GM23338 (cell line): ENCODE data around the gene SPZ1. TPM values are rescaled to one million over a fixed set of nuclear protein-coding genes. Genes with fewer than 3 reads are reported as not detected.

ENCODE experiments used
- ATAC-seq: fragments of 200-7000 bp; cut with Tn5 transposase; 3 replicates; pipeline ENCODE4 v1.9.1; 2020
- DNase-seq: peaks from one replicate; pipeline ENCODE4 v3.0.0-alpha.2; 2015; ENCODE audit warnings: low spot score
- H2AFZ ChIP-seq: fragments of 200-600 bp; sonication (generic); 2 replicates; pipeline ENCODE4 v1.8.0; 2016; ENCODE audit warnings: antibody characterized with exemption, mild to moderate bottlenecking, moderate library complexity
- H3F3A ChIP-seq: fragments of 200-600 bp; sonication (generic); replicated peaks from 2 replicates; pipeline ENCODE4 v1.8.0; 2017; ENCODE audit warnings: antibody characterized with exemption, mixed run types, low read depth
- H3K27ac ChIP-seq: fragments of 200-600 bp; sonication (generic); 2 replicates; pipeline ENCODE4 v1.6.1; 2016; ENCODE audit warnings: low read depth
- H3K27me3 ChIP-seq: fragments of 200-600 bp; sonication (generic); 2 replicates; pipeline ENCODE4 v1.8.0; 2016; ENCODE audit warnings: mild to moderate bottlenecking, mixed run types, moderate library complexity; ENCODE audit not compliant: insufficient read depth
- H3K36me3 ChIP-seq: fragments of 200-600 bp; sonication (generic); 2 replicates; pipeline ENCODE4 v1.8.0; 2016; ENCODE audit warnings: mild to moderate bottlenecking; ENCODE audit not compliant: insufficient read depth
- H3K4me1 ChIP-seq: fragments of 200-600 bp; sonication (generic); 2 replicates; pipeline ENCODE4 v1.8.0; 2016; ENCODE audit warnings: mild to moderate bottlenecking, moderate library complexity; ENCODE audit not compliant: insufficient read depth
- H3K4me2 ChIP-seq: fragments of 200-600 bp; sonication (generic); 2 replicates; pipeline ENCODE4 v1.7.1; 2017; ENCODE audit warnings: mixed run types
- H3K4me3 ChIP-seq: fragments of 200-600 bp; sonication (generic); 2 replicates; pipeline ENCODE4 v1.6.1; 2016; ENCODE audit warnings: mixed run types
- H3K79me2 ChIP-seq: fragments of 200-600 bp; sonication (generic); replicated peaks from 2 replicates; pipeline ENCODE4 v1.8.0; 2017; ENCODE audit warnings: mild to moderate bottlenecking; ENCODE audit not compliant: insufficient read depth
- H3K9me2 ChIP-seq: fragments of 200-600 bp; sonication (generic); 2 replicates; pipeline ENCODE4 v1.8.0; 2017; ENCODE audit not compliant: insufficient read depth
- H4K20me1 ChIP-seq: fragments of 200-600 bp; sonication (generic); replicated peaks from 2 replicates; pipeline ENCODE4 v1.8.0; 2017; ENCODE audit warnings: mild to moderate bottlenecking; ENCODE audit not compliant: insufficient read depth
- H3K27ac Mint-ChIP-seq: 2 replicates; pipeline ENCODE4 v1.8.0; 2020; ENCODE audit warnings: inconsistent platforms, mild to moderate bottlenecking, moderate library complexity, mixed read lengths
- H3K27me3 Mint-ChIP-seq: 3 replicates; pipeline ENCODE4 v1.8.0; 2022; ENCODE audit warnings: low read depth, mild to moderate bottlenecking, moderate library complexity, mixed read lengths, inconsistent platforms; ENCODE audit not compliant: insufficient read depth, poor library complexity
- H3K36me3 Mint-ChIP-seq: 3 replicates; pipeline ENCODE4 v1.8.0; 2021; ENCODE audit warnings: low read depth, mild to moderate bottlenecking, inconsistent platforms, moderate library complexity, mixed read lengths
- H3K4me1 Mint-ChIP-seq: 3 replicates; pipeline ENCODE4 v1.8.0; 2020; ENCODE audit warnings: mild to moderate bottlenecking, inconsistent platforms, mixed read lengths
- H3K4me3 Mint-ChIP-seq: 3 replicates; pipeline ENCODE4 v1.8.0; 2021; ENCODE audit warnings: moderate library complexity, mild to moderate bottlenecking, inconsistent platforms, mixed read lengths
- H3K9me3 Mint-ChIP-seq: 3 replicates; pipeline ENCODE4 v1.8.0; 2020; ENCODE audit warnings: moderate library complexity, mild to moderate bottlenecking, inconsistent platforms, mixed read lengths
- CREB1 ChIP-seq: fragments of 250-450 bp; sonication (Bioruptor Pico); IDR thresholded peaks from 2 replicates; pipeline ENCODE4 v1.5.0; 2020; ENCODE audit warnings: low read depth, mild to moderate bottlenecking, moderate library complexity
- ETS1 ChIP-seq: IDR thresholded peaks from 2 replicates; pipeline ENCODE4 v1.6.1; 2016; ENCODE audit warnings: antibody characterized with exemption
- EZH2 ChIP-seq: fragments of 200-600 bp; sonication (generic); IDR thresholded peaks from one replicate; pipeline ENCODE4 v1.8.0; 2017; ENCODE audit warnings: antibody characterized with exemption, mild to moderate bottlenecking, low read depth; ENCODE audit not compliant: unreplicated experiment
- EZH2phosphoT487 ChIP-seq: fragments of 200-600 bp; sonication (generic); IDR thresholded peaks from one replicate; pipeline ENCODE4 v1.8.1; 2018; ENCODE audit warnings: antibody characterized with exemption; ENCODE audit not compliant: unreplicated experiment
- JUNB ChIP-seq: IDR thresholded peaks from one replicate; pipeline ENCODE4 v1.6.1; 2016; ENCODE audit warnings: antibody characterized with exemption; ENCODE audit not compliant: unreplicated experiment
- NANOG ChIP-seq: IDR thresholded peaks from 2 replicates; pipeline ENCODE4 v1.6.1; 2016; ENCODE audit warnings: antibody characterized with exemption, borderline replicate concordance
- POLR2AphosphoS5 ChIP-seq: IDR thresholded peaks from 2 replicates; pipeline ENCODE4 v1.6.1; 2016; ENCODE audit warnings: antibody characterized with exemption, low read depth
- STAT1 ChIP-seq: IDR thresholded peaks from one replicate; pipeline ENCODE4 v1.6.1; 2016; ENCODE audit warnings: antibody characterized with exemption; ENCODE audit not compliant: unreplicated experiment
- ZNF114 ChIP-seq: fragments of 250-450 bp; sonication (Bioruptor Pico); IDR thresholded peaks from 2 replicates; pipeline ENCODE4 v1.5.0; 2020; ENCODE audit warnings: mild to moderate bottlenecking, moderate library complexity
- ZNF331 ChIP-seq: fragments of 250-450 bp; sonication (Bioruptor Pico); IDR thresholded peaks from 2 replicates; pipeline ENCODE4 v1.5.0; 2020; ENCODE audit warnings: low read depth, mild to moderate bottlenecking, moderate library complexity
- ZNF462 ChIP-seq: fragments of 250-450 bp; sonication (Bioruptor Pico); IDR thresholded peaks from 2 replicates; pipeline ENCODE4 v1.5.0; 2020; ENCODE audit warnings: mild to moderate bottlenecking, moderate library complexity
- polyA plus RNA-seq: library from polyadenylated mRNA; unstranded; fragments of >200 nt; fragmentation: Nextera tagmentation; extraction: Ambion mirVana; gene quantifications from 2 replicates; pipeline ENCODE4 v1.2.1, GENCODE V29; 2016
- total RNA-seq: library from RNA; depleted of rRNA; stranded (reverse); fragments of >200 nt; shearing (Covaris generic); gene quantifications from 2 replicates; pipeline ENCODE4 v1.2.3, GENCODE V29; 2014
- TF ChIP-seq, protein P1 (sequence below), 2 experiments: fragments of 200-600 bp in 1 of 2; sonication (generic) in 1 of 2; conservative IDR thresholded peaks; 2 replicates each; pipeline versions ENCODE4 v1.5.1 to v1.6.1; 2016 to 2017; ENCODE audit warnings: antibody characterized with exemption in 2 of 2, low read depth in 2 of 2, mild to moderate bottlenecking in 2 of 2, moderate library complexity in 1 of 2
- TF ChIP-seq, protein P2 (sequence below): IDR thresholded peaks from one replicate; pipeline ENCODE4 v1.6.1; 2018; ENCODE audit warnings: antibody characterized with exemption; ENCODE audit not compliant: unreplicated experiment

SPZ1 gene
- total and polyA plus RNA-seq, 2 experiments from 2014 or later: not detected

- H3K4me1 ChIP-seq: no peaks in the 10 kb centered on the region
- no peaks in the 10 kb centered on the region for H3K36me3 ChIP-seq
- H3K36me3 Mint-ChIP-seq: no peaks in the 10 kb centered on the region
- no peak overlapping the region for H3K4me3 Mint-ChIP-seq
- no peaks in the 10 kb centered on the region for H3F3A ChIP-seq
- DNase-seq: no peak
- TF ChIP-seq ETS1 (no peak), ZNF462 (CRISPR knock-in tag) (no peak), POLR2AphosphoS5 (no peak), CREB1 (no peak), EZH2 (no peak), NANOG (no peak), ZNF114 (no peak), JUNB (no peak), ZNF331 (CRISPR knock-in tag) (no peak), EZH2phosphoT487 (no peak), STAT1 (no peak)
- TF ChIP-seq, protein P1, sequence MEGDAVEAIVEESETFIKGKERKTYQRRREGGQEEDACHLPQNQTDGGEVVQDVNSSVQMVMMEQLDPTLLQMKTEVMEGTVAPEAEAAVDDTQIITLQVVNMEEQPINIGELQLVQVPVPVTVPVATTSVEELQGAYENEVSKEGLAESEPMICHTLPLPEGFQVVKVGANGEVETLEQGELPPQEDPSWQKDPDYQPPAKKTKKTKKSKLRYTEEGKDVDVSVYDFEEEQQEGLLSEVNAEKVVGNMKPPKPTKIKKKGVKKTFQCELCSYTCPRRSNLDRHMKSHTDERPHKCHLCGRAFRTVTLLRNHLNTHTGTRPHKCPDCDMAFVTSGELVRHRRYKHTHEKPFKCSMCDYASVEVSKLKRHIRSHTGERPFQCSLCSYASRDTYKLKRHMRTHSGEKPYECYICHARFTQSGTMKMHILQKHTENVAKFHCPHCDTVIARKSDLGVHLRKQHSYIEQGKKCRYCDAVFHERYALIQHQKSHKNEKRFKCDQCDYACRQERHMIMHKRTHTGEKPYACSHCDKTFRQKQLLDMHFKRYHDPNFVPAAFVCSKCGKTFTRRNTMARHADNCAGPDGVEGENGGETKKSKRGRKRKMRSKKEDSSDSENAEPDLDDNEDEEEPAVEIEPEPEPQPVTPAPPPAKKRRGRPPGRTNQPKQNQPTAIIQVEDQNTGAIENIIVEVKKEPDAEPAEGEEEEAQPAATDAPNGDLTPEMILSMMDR (conservative IDR thresholded peaks at IDR 0.05; ENCODE audit: low read depth in 2 of 2): no peak
- TF ChIP-seq, protein P2, sequence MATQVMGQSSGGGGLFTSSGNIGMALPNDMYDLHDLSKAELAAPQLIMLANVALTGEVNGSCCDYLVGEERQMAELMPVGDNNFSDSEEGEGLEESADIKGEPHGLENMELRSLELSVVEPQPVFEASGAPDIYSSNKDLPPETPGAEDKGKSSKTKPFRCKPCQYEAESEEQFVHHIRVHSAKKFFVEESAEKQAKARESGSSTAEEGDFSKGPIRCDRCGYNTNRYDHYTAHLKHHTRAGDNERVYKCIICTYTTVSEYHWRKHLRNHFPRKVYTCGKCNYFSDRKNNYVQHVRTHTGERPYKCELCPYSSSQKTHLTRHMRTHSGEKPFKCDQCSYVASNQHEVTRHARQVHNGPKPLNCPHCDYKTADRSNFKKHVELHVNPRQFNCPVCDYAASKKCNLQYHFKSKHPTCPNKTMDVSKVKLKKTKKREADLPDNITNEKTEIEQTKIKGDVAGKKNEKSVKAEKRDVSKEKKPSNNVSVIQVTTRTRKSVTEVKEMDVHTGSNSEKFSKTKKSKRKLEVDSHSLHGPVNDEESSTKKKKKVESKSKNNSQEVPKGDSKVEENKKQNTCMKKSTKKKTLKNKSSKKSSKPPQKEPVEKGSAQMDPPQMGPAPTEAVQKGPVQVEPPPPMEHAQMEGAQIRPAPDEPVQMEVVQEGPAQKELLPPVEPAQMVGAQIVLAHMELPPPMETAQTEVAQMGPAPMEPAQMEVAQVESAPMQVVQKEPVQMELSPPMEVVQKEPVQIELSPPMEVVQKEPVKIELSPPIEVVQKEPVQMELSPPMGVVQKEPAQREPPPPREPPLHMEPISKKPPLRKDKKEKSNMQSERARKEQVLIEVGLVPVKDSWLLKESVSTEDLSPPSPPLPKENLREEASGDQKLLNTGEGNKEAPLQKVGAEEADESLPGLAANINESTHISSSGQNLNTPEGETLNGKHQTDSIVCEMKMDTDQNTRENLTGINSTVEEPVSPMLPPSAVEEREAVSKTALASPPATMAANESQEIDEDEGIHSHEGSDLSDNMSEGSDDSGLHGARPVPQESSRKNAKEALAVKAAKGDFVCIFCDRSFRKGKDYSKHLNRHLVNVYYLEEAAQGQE: no peak
- no peaks in the 10 kb centered on the region for H3K79me2 ChIP-seq
- H4K20me1 ChIP-seq: no peaks in the 10 kb centered on the region
- H3K9me3 Mint-ChIP-seq: peaks cover 6% of the 10 kb centered on the region; the same call in 2 of the 3 replicates
- no peak overlapping the region for H3K4me3 ChIP-seq
- H3K27ac Mint-ChIP-seq: no peak overlapping the region
- peaks cover 2% of the 10 kb centered on the region; the same call in 1 of the 2 replicates for H3K9me2 ChIP-seq
- ATAC-seq: no peak
- no peaks in the 10 kb centered on the region for H3K27me3 Mint-ChIP-seq
- H3K4me1 Mint-ChIP-seq: no peaks in the 10 kb centered on the region
- H3K27me3 ChIP-seq: no peaks in the 10 kb centered on the region
- no peak overlapping the region for H3K27ac ChIP-seq
- no peak overlapping the region for H3K4me2 ChIP-seq
- no peak overlapping the region for H2AFZ ChIP-seq
Observed at GRCh38 chr5:80318212-80318611, 1.6 kb upstream of the SPZ1 start.
